Epithelial cell of esophagus (primary cell): ENCODE measurements around the gene ODAD2.
A peak's percentile ranks its signal among the peaks of the same experiment; 100 is the strongest.

Source experiments
- DNase-seq: peaks from one replicate; pipeline ENCODE4 v3.0.0; 2010; ENCODE audit warnings: low read depth
- H3K4me3 ChIP-seq: 2 replicates; pipeline ENCODE4 v1.5.1; 2011; ENCODE audit warnings: mild to moderate bottlenecking, low read length, control low read depth
- TF ChIP-seq, protein P1 (sequence below): IDR thresholded peaks from 2 replicates; pipeline ENCODE4 v1.5.1; 2011; ENCODE audit warnings: low read depth, mild to moderate bottlenecking, low read length, control low read depth, inconsistent platforms; ENCODE audit not compliant: insufficient read depth; ENCODE audit errors: missing control alignments

The ODAD2 gene

DNA sequence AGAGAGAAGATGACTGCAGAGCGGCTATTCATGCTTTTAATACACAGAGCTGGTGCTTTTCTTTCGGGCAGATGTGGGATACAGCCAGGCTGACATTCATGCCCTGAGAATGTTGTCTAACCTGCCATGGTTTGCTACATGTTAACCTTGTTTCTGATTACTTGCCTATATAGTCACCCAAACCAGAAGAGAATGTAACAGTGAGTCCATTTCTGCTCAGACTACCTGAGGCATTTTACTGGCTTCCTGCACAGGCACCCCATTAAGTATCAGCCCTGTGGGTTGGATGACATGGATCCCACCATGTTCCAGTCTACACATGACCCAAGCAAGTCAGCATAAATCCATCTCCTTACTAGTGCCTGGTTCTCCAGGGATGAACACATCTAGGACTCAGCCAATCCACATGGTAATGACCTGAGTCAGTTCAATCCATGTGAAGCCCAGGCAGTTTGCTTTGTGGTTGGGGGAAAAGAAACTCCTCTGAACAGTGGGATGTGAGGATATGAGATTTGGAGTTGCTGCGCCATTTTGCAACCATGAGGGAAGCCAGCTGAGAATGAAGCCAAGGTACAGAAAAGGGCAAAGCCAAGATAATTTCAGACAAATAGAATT, 197.6 kb downstream of the ODAD2 start:
- TF ChIP-seq, protein P1, sequence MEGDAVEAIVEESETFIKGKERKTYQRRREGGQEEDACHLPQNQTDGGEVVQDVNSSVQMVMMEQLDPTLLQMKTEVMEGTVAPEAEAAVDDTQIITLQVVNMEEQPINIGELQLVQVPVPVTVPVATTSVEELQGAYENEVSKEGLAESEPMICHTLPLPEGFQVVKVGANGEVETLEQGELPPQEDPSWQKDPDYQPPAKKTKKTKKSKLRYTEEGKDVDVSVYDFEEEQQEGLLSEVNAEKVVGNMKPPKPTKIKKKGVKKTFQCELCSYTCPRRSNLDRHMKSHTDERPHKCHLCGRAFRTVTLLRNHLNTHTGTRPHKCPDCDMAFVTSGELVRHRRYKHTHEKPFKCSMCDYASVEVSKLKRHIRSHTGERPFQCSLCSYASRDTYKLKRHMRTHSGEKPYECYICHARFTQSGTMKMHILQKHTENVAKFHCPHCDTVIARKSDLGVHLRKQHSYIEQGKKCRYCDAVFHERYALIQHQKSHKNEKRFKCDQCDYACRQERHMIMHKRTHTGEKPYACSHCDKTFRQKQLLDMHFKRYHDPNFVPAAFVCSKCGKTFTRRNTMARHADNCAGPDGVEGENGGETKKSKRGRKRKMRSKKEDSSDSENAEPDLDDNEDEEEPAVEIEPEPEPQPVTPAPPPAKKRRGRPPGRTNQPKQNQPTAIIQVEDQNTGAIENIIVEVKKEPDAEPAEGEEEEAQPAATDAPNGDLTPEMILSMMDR = no peak
- no peak overlapping the region for H3K4me3 ChIP-seq
- peak; percentile 85 for DNase-seq

DNA sequence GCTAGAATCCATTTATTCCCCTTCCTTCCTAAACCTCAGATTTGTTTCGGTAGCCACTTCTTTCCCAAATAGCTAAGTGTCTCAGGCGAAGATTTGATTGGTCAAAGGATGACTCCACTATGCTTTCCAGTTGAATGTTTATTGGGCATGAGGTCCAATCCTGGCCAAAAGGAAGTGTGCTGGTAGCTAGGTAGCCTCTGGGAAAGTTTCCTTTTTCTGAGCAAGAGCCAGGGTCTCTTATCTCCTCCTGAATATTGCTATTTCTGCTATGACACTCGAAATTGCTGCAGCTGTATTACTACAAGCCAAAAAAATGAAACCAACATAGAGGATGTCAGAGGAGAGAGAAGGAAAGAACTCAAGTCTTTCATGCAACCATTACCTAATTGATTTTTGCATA, 199.8 kb downstream of the ODAD2 start:
- DNase-seq = no peak
- no peak overlapping the region for H3K4me3 ChIP-seq
- TF ChIP-seq, protein P1 = no peak

DNA sequence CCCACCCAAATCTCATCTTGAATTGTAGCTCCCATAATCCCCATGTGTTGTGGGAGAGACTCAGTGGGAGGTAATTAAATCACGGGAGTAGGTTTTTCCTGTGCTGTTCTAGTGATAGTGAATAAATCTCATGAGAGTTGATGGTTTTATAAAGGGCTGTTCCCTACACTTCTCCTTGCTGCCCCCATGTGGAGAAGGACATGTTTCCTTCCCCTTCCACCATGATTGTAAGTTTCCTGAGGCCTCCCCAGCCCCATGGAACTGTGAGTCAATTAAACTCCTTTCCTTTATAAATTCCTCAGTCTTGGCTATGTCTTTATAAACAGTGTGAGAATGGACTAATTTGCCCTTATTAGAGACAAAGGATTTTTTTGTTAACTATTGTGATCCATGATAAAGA, 204.7 kb downstream of the ODAD2 start:
- TF ChIP-seq, protein P1 = peak; percentile 21
- H3K4me3 ChIP-seq = no peak overlapping the region
- peak; percentile 13 for DNase-seq

DNA sequence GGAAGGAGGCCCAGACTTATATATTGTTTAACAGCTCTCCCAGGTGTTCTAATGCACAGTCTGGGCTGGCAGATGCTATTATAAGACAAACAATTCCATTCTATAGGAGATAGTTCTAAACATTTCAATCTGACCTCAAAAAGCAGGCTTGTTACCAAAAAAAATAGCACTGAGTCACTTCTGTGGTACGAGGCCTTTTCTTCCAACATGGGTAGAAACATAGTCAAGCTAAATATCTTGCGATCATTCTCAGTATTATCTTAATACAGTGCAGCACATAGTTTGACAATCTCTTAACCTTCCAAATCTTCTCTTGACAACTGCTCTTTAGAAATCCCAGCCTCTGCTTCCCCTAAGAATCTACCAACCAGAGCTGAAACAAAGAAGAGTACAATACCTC, 206.7 kb downstream of the ODAD2 start:
- no peak overlapping the region for H3K4me3 ChIP-seq
- no peak for DNase-seq
- TF ChIP-seq, protein P1 = no peak

DNA sequence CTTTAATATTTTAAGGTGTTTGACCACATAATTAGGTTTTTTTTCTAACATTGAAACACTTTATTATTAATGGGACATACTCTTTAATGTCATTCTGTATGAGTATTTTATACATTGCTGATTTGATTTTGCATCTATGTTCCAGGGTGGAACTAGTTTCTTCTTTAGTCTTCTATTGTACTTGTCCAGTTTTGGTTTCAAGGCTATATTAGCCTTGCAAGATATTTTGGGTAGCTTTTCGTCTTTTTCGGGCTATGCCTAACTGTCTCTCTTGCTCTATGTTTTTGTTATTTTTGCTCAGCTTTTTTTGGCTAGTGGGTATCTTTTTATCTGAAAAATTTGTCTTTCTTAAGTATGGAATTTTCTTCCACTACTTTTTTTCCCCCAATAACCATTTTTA, 214.6 kb downstream of the ODAD2 start:
- DNase-seq = no peak
- TF ChIP-seq, protein P1 = no peak
- no peak overlapping the region for H3K4me3 ChIP-seq

GRCh38 chr10:27783660-27784059, 215.2 kb downstream of the ODAD2 start:
- peak; percentile 60 for DNase-seq
- TF ChIP-seq, protein P1 = peak; percentile 14

GRCh38 chr10:27779462-27780015, 219.3 kb downstream of the ODAD2 start:
- no peak for DNase-seq
- TF ChIP-seq, protein P1 = no peak
- no peak overlapping the region for H3K4me3 ChIP-seq

More at GRCh38 chr10:27783660-27784059, 215.2 kb downstream of the ODAD2 start:
- no peak overlapping the region for H3K4me3 ChIP-seq
